CD14-positive monocyte (primary cell): ENCODE measurements around the gene FLOT1. TPM values are rescaled to one million over a fixed set of nuclear protein-coding genes. Genes with fewer than 3 reads are reported as not detected.
A peak's percentile ranks its signal among the peaks of the same experiment; 100 is the strongest.

Experiments
- DNase-seq, 3 donors: peaks; one replicate each; pipeline ENCODE4 v3.0.0-alpha.2; 2011 to 2022
- H2AFZ ChIP-seq: 2 replicates; pipeline ENCODE4 v1.6.0; 2012; ENCODE audit warnings: mild to moderate bottlenecking, low read depth, low read length, inconsistent platforms; ENCODE audit not compliant: insufficient read depth, poor library complexity, severe bottlenecking
- H3K27ac ChIP-seq, 2 donors: 1 replicate in 1 of 2; 2 replicates in 1 of 2; pipeline ENCODE4 v1.5.1; 2012 to 2013; ENCODE audit warnings: low read length in 2 of 2, control low read depth in 1 of 2, inconsistent platforms in 1 of 2, low read depth in 1 of 2, mild to moderate bottlenecking in 1 of 2
- H3K27me3 ChIP-seq, 2 donors: one replicate each; pipeline versions ENCODE4 v1.6.0 to v1.6.1; 2011 to 2013; ENCODE audit warnings: low read length in 2 of 2; ENCODE audit not compliant: control insufficient read depth in 2 of 2, insufficient read depth in 2 of 2
- H3K36me3 ChIP-seq, 2 donors: replicated peaks in 1 of 2; 1 replicate in 1 of 2; 2 replicates in 1 of 2; pipeline versions ENCODE4 v1.5.1 to v1.6.1; 2012 to 2013; ENCODE audit warnings: low read length in 2 of 2, control low read depth in 1 of 2, inconsistent platforms in 1 of 2, mild to moderate bottlenecking in 1 of 2; ENCODE audit not compliant: insufficient read depth in 2 of 2, control insufficient read depth in 1 of 2
- H3K4me1 ChIP-seq, 2 donors: 1 replicate in 1 of 2; 2 replicates in 1 of 2; pipeline versions ENCODE4 v1.5.1 to v1.6.1; 2012 to 2013; ENCODE audit warnings: low read length in 2 of 2, control low read depth in 1 of 2, inconsistent platforms in 1 of 2, mild to moderate bottlenecking in 1 of 2, moderate library complexity in 1 of 2; ENCODE audit not compliant: insufficient read depth in 2 of 2, control insufficient read depth in 1 of 2
- H3K4me2 ChIP-seq: replicated peaks from 2 replicates; pipeline ENCODE3; 2012; ENCODE audit warnings: low read length, moderate library complexity, mild to moderate bottlenecking; ENCODE audit not compliant: poor library complexity, severe bottlenecking; ENCODE audit errors: extremely low read depth
- H3K4me3 ChIP-seq, 3 experiments: fragments of 200-600 bp in 1 of 3; sonication (generic) in 1 of 3; replicated peaks in 1 of 3; 1 replicate in 2 of 3; 2 replicates in 1 of 3; pipeline ENCODE4 v1.5.1; 2011 to 2013; ENCODE audit warnings: low read length in 3 of 3, mild to moderate bottlenecking in 3 of 3, control low read depth in 2 of 3, low read depth in 2 of 3, inconsistent platforms in 1 of 3, moderate library complexity in 1 of 3
- H3K79me2 ChIP-seq: 2 replicates; pipeline ENCODE4 v1.6.0; 2012; ENCODE audit warnings: mild to moderate bottlenecking, control low read depth, inconsistent platforms, low read length, moderate library complexity; ENCODE audit not compliant: insufficient read depth
- H3K9ac ChIP-seq: 2 replicates; pipeline ENCODE4 v1.6.0; 2017; ENCODE audit warnings: low read length, mild to moderate bottlenecking; ENCODE audit not compliant: insufficient read depth, poor library complexity, severe bottlenecking
- H3K9me3 ChIP-seq, 2 donors: replicated peaks in 1 of 2; 1 replicate in 1 of 2; 2 replicates in 1 of 2; pipeline versions ENCODE4 v1.5.1 to v1.6.1; 2012 to 2013; ENCODE audit warnings: low read length in 2 of 2, control low read depth in 1 of 2; ENCODE audit not compliant: control insufficient read depth in 1 of 2, insufficient read depth in 1 of 2
- H4K20me1 ChIP-seq: 2 replicates; pipeline ENCODE4 v1.6.0; 2012; ENCODE audit warnings: mild to moderate bottlenecking, low read length, control low read depth, moderate library complexity; ENCODE audit not compliant: insufficient read depth
- H3K27ac Mint-ChIP-seq, 7 donors: one replicate each; pipeline ENCODE4 v1.8.0; 2020; ENCODE audit warnings: mild to moderate bottlenecking in 7 of 7, mixed read lengths in 7 of 7, moderate library complexity in 6 of 7, inconsistent platforms in 2 of 7
- H3K27me3 Mint-ChIP-seq, 3 donors: one replicate each; pipeline ENCODE4 v1.8.0; 2021 to 2022; ENCODE audit warnings: low read depth in 3 of 3, mild to moderate bottlenecking in 3 of 3, mixed read lengths in 3 of 3, moderate library complexity in 3 of 3, inconsistent platforms in 1 of 3
- H3K36me3 Mint-ChIP-seq, 2 donors: one replicate each; pipeline ENCODE4 v1.8.0; 2020; ENCODE audit warnings: mixed read lengths in 2 of 2, inconsistent platforms in 1 of 2, mild to moderate bottlenecking in 1 of 2
- H3K4me1 Mint-ChIP-seq: one replicate; pipeline ENCODE4 v1.8.0; 2020; ENCODE audit warnings: mild to moderate bottlenecking, mixed read lengths
- H3K4me3 Mint-ChIP-seq, 2 donors: one replicate each; pipeline ENCODE4 v1.8.0; 2020; ENCODE audit warnings: mild to moderate bottlenecking in 2 of 2, mixed read lengths in 2 of 2, moderate library complexity in 1 of 2
- H3K9me3 Mint-ChIP-seq, 7 donors: one replicate each; pipeline ENCODE4 v1.8.0; 2020 to 2022; ENCODE audit warnings: mixed read lengths in 7 of 7, mild to moderate bottlenecking in 6 of 7, moderate library complexity in 6 of 7, inconsistent platforms in 2 of 7
- WGBS: methylation state at CpG from one replicate; pipeline ENCODE4 v1.1.5; 2013; ENCODE audit warnings: missing lambda C conversion rate; ENCODE audit not compliant: insufficient coverage; 5-methylcytosine and 5-hydroxymethylcytosine counted together
- intact Hi-C, 2 donors: fragments of 100-400 bp; cut with micrococcal nuclease; formaldehyde crosslinking; loops; one replicate each; pipeline versions ENCODE4 v1.15.0 to v1.15.1; 2023
- polyA plus RNA-seq, 3 donors: library from polyadenylated mRNA; depleted of rRNA in 1 of 3; unstranded in 2 of 3; stranded (reverse) in 1 of 3; fragments of 300-500 nt in 2 of 3; fragments of >200 nt in 1 of 3; fragmentation: Illumina TruSeq in 2 of 3; gene quantifications; 1 replicate in 2 of 3; 2 replicates in 1 of 3; pipeline ENCODE4 v1.2.3, GENCODE V29; 2012 to 2021
- TF ChIP-seq, protein P1 (sequence below): fragments of 200-600 bp; IDR thresholded peaks from one replicate; pipeline ENCODE4 v1.8.0; 2022; ENCODE audit warnings: antibody characterized with exemption, mild to moderate bottlenecking

The FLOT1 gene
- polyA plus RNA-seq, 3 donors: 124 to 153 (median 132) TPM

DNA sequence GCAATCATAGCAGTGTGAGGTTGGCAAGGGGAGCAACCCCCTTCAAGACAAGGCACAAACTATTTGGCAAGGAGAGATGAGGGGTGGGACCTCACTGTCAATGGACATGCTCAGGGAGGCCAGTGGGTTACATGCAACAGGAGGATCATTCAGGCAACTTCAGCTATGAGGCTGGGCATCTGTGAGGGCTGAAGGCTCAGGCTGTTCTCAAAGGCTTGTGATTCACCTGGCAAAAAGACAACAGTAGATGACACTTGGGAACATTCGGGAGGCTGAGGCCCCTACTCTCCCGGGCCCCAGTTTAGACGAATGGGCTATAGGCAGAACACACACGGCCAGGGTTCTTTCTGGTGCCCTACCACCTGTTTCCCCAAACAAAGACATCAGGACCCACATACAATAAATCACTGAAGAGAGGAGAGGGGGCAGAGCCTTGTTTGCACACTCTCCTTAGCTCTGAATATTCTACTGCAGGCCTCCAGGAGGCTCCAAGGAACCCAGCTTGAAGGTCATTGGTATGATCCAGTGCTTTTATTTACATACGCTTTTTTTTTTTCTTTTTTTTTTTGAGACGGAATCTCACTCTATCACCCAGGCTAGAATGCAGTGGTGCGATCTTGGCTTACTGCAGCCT lies 14.4 kb downstream of the FLOT1 start:
- H3K27me3 ChIP-seq: no peaks in the 10 kb centered on the region
- H2AFZ ChIP-seq: no peak overlapping the region
- Mint-ChIP-seq H3K27ac (peak overlapping the region in 3 of 7 donors; percentile 2 to 72 (median 7)), H3K27me3 (peaks cover 0 to 2% (median 0%) of the 10 kb centered on the region in 3 donors), H3K4me3 (no peak overlapping the region), H3K9me3 (peaks cover 0 to 2% (median 0%) of the 10 kb centered on the region in 7 donors), H3K4me1 (peaks cover 28% of the 10 kb centered on the region), H3K36me3 (peaks cover 62 to 82% of the 10 kb centered on the region in 2 donors)
- H3K79me2 ChIP-seq: peaks cover 37% of the 10 kb centered on the region
- peak overlapping the region in 1 of 2 donors; percentile 13 for H3K27ac ChIP-seq
- H3K4me1 ChIP-seq: peaks cover 19 to 31% of the 10 kb centered on the region in 2 donors
- DNase-seq: no peak
- TF ChIP-seq, protein P1, sequence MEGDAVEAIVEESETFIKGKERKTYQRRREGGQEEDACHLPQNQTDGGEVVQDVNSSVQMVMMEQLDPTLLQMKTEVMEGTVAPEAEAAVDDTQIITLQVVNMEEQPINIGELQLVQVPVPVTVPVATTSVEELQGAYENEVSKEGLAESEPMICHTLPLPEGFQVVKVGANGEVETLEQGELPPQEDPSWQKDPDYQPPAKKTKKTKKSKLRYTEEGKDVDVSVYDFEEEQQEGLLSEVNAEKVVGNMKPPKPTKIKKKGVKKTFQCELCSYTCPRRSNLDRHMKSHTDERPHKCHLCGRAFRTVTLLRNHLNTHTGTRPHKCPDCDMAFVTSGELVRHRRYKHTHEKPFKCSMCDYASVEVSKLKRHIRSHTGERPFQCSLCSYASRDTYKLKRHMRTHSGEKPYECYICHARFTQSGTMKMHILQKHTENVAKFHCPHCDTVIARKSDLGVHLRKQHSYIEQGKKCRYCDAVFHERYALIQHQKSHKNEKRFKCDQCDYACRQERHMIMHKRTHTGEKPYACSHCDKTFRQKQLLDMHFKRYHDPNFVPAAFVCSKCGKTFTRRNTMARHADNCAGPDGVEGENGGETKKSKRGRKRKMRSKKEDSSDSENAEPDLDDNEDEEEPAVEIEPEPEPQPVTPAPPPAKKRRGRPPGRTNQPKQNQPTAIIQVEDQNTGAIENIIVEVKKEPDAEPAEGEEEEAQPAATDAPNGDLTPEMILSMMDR: no peak
- H3K4me2 ChIP-seq: no peak overlapping the region
- H3K36me3 ChIP-seq: peaks cover 41 to 88% of the 10 kb centered on the region in 2 donors
- 52% methylated on average over 2 of the region's 7 CpGs for WGBS
- intact Hi-C loops: loop anchor here in 1 of 2 donors (10.0 kb wide), 1 partner anchor 243 kb away; the partner anchor contains the start of gene HLA-E
- H4K20me1 ChIP-seq: peaks cover 72% of the 10 kb centered on the region
- H3K9ac ChIP-seq: no peak overlapping the region
- H3K4me3 ChIP-seq: no peak overlapping the region
- no peaks in the 10 kb centered on the region for H3K9me3 ChIP-seq

DNA sequence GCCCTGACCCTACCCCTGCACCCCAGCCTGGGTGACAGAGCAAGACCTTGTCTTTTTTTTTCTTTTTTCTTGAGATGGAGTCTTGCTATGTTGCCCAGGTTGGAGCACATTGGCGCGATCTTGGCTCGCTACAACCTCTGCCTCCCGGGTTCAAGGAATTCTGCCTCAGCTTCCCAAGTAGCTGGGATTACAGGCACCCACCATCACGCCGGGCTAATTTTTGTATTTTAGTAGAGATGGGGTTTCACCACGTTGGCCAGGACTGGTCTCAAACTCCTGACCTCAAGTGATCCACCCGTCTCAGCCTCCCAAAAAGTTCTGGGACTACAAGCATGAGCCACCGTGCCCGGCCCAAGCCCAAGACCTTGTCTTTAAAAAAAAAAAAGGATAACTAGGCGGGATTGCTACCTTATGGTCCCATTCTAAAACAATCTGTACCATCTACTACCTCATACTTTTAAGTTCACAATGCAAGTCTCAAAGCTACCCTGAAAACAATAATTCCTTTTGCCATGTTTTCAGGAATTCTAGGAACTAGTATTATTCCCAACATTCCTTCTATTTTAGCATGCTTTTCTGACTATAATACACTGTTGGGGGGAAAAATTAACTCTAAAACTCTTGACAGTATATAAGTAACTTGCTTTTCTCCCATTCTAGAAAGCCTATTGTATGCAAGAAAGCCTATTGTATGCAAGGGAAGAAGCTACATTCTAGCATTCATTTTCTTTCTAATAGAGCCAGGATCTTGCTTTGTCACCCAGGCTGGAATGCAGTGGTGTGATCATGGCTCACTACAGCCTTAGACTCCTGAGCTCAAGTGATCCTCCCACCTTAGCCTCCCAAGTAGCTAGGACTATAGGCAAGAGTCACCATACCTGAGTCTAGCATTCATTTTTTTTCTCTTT lies 15.7 kb downstream of the FLOT1 start:
- 91% methylated on average over 8 of the region's 11 CpGs for WGBS

More for the DNA sequence above, 15.7 kb downstream of the FLOT1 start:
- peaks cover 0 to 2% (median 0%) of the 10 kb centered on the region in 3 donors for H3K27me3 Mint-ChIP-seq
- H3K36me3 Mint-ChIP-seq: peaks cover 56 to 80% of the 10 kb centered on the region in 2 donors
- Histone ChIP-seq H3K36me3 (peaks cover 48 to 79% of the 10 kb centered on the region in 2 donors), H3K9ac (no peak overlapping the region), H3K79me2 (peaks cover 50% of the 10 kb centered on the region), H3K27me3 (no peaks in the 10 kb centered on the region), H3K4me1 (peaks cover 31 to 44% of the 10 kb centered on the region in 2 donors), H2AFZ (no peak overlapping the region), H3K4me2 (no peak overlapping the region), H3K9me3 (no peaks in the 10 kb centered on the region), H3K4me3 (no peak overlapping the region), H4K20me1 (peaks cover 77% of the 10 kb centered on the region), H3K27ac (no peak overlapping the region)
- no peak for DNase-seq
- peak overlapping the region in 1 of 7 donors; percentile 10 for H3K27ac Mint-ChIP-seq
- TF ChIP-seq, protein P1: no peak
- intact Hi-C loops: loop anchor here in 1 of 2 donors (10.0 kb wide), 1 partner anchor 242 kb away; the partner anchor contains the start of gene HLA-E
- no peak overlapping the region for H3K4me3 Mint-ChIP-seq
- H3K4me1 Mint-ChIP-seq: peaks cover 40% of the 10 kb centered on the region
- no peaks in the 10 kb centered on the region for H3K9me3 Mint-ChIP-seq
